Measurements from ENCODE around the gene TUBGCP2.

- TF ChIP-seq, protein P1, sequence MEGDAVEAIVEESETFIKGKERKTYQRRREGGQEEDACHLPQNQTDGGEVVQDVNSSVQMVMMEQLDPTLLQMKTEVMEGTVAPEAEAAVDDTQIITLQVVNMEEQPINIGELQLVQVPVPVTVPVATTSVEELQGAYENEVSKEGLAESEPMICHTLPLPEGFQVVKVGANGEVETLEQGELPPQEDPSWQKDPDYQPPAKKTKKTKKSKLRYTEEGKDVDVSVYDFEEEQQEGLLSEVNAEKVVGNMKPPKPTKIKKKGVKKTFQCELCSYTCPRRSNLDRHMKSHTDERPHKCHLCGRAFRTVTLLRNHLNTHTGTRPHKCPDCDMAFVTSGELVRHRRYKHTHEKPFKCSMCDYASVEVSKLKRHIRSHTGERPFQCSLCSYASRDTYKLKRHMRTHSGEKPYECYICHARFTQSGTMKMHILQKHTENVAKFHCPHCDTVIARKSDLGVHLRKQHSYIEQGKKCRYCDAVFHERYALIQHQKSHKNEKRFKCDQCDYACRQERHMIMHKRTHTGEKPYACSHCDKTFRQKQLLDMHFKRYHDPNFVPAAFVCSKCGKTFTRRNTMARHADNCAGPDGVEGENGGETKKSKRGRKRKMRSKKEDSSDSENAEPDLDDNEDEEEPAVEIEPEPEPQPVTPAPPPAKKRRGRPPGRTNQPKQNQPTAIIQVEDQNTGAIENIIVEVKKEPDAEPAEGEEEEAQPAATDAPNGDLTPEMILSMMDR (IDR thresholded peaks at IDR 0.05; ENCODE audit: low read depth, low read length, poor library complexity, severe bottlenecking), result no peak
- no peak for TF ChIP-seq EZH2phosphoT487 (IDR thresholded peaks at IDR 0.05; ENCODE audit: borderline replicate concordance, low read length)
Measured at GRCh38 chr10:133252223-133252552, 56.5 kb downstream of the TUBGCP2 start.
